AG10803 (cell line): ENCODE data around the gene SLC39A8.

Experiments used
- DNase-seq: peaks from one replicate; pipeline ENCODE4 v3.0.0; 2010; ENCODE audit warnings: low read depth
- H3K4me3 ChIP-seq: 2 replicates; pipeline ENCODE4 v1.5.1; 2011; ENCODE audit warnings: mild to moderate bottlenecking, low read length, control low read depth
- CTCF ChIP-seq: conservative IDR thresholded peaks from 2 replicates; pipeline ENCODE4 v1.5.1; 2011; ENCODE audit warnings: mild to moderate bottlenecking, low read length, control low read depth, inconsistent platforms

The SLC39A8 gene

DNA sequence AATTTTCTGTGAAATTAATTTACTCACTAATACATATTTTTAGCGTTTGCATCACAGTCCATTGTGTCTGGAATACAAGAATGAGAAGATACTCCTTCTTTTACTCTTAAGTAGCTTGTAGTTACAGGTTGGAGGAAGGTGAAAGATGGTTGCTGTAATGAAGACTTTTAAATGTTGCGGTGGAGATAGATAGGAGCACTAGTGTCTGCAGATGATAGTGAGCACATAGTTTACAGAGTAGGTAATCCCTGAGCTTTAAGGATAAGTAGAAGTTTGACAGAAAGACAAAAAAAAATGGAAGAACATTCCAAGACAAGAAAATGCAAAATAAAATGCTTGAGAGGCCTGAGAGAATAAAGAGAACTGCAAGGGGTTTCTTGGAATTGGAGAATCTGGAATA, 5.4 kb upstream of the SLC39A8 start:
- no peak for DNase-seq
- no peak overlapping the region for H3K4me3 ChIP-seq
- TF ChIP-seq CTCF = no peak

GRCh38 chr4:102348701-102349100, 3.4 kb upstream of the SLC39A8 start:
- TF ChIP-seq CTCF = no peak
- no peak overlapping the region for H3K4me3 ChIP-seq
- no peak for DNase-seq

DNA sequence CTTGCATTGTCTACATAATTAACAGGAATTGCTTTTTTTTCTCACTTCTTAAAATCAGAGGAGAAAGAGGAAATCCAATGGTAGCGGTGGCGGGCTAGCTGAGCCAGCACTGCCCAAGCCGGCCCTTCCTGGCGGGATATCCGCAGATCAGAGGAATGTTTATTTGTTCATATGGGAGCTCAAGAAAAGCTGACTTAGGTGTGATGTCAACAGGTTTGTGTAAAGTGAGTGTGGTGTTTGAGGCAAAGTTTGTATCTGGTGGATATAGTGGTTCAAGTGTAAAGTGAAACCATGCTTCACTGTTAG, 466 bp upstream of the SLC39A8 start:
- no peak for DNase-seq
- H3K4me3 ChIP-seq = peak overlapping the region; percentile 79
- no peak for TF ChIP-seq CTCF

- peak overlapping the region; percentile 79 for H3K4me3 ChIP-seq
- TF ChIP-seq CTCF = no peak
- DNase-seq = peak; percentile 20
Observed at GRCh38 chr4:102344520-102344953, 745 bp downstream of the SLC39A8 start.

DNA sequence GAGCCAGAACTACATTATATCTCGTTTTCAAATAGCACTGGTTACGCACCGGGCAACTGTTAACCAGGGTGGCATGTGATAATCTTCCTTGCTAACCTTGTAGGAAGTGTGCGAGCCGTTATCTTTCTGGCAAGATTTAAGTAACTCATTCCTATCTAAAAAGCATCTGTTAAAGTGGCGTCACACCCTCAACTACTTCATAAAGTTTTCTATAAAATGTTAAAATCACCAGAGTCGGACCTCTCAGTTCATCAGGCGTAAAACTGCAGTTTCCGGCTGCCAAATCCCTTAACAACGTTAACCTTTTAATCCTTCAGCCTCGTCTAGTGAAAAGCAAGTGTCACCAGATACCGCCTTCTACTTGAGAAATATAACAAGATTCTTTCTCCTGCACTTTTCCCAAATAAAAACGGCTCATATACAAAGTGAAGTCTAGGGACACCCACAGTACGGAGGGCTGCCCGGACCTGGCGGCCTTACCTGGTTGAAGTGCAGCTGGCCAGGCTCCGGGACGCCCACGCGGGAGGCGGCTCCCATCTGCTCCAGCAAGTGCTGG, 1.2 kb downstream of the SLC39A8 start:
- DNase-seq = no peak
- H3K4me3 ChIP-seq = peak overlapping the region; percentile 79
- TF ChIP-seq CTCF = no peak

- TF ChIP-seq CTCF = no peak
- H3K4me3 ChIP-seq = no peak overlapping the region
- no peak for DNase-seq
Observed at GRCh38 chr4:102342404-102343074, 2.7 kb downstream of the SLC39A8 start.

- DNase-seq = no peak
- no peak for TF ChIP-seq CTCF
- H3K4me3 ChIP-seq = no peak overlapping the region
Observed at GRCh38 chr4:102341201-102341600, 4.1 kb downstream of the SLC39A8 start.
